ENCODE data around the gene CCNQ.

Gene CCNQ

DNA sequence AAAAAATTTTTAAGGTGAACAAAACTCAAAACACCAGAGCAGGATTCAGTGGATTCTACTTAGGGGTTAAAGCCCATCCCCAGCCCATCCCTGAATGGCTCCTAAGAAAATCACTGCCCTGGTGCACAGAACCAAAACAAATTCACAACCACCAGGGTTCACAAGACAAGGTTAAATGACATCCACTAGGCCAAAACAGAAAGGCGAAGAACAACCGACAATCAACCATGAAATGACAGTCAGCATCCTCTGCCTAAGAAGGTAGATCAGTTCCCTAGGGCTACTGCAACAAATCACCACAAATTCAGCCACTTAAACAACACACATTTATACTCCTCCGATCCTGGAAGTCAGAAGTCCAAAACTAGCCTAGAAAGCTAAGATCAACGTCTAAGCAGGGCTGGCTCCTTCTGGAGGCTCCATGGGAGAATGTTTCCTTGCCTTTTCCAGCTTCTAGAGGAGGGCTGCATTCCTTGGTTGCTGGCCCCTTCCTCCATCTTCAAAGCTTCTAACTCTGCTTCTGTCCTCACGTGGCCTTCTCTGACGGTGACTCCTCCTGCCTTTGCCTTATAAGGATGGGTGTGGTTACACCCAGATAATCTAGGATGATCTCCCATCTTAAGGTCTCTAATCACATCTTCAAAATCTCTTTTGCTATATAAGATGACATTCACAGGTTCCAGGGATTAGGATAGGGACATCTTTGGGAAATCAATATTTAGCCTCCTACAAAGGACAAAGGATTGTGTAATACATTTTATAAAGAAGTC lies 1.8 kb downstream of the CCNQ start:
- no peak for DNase-seq

DNA sequence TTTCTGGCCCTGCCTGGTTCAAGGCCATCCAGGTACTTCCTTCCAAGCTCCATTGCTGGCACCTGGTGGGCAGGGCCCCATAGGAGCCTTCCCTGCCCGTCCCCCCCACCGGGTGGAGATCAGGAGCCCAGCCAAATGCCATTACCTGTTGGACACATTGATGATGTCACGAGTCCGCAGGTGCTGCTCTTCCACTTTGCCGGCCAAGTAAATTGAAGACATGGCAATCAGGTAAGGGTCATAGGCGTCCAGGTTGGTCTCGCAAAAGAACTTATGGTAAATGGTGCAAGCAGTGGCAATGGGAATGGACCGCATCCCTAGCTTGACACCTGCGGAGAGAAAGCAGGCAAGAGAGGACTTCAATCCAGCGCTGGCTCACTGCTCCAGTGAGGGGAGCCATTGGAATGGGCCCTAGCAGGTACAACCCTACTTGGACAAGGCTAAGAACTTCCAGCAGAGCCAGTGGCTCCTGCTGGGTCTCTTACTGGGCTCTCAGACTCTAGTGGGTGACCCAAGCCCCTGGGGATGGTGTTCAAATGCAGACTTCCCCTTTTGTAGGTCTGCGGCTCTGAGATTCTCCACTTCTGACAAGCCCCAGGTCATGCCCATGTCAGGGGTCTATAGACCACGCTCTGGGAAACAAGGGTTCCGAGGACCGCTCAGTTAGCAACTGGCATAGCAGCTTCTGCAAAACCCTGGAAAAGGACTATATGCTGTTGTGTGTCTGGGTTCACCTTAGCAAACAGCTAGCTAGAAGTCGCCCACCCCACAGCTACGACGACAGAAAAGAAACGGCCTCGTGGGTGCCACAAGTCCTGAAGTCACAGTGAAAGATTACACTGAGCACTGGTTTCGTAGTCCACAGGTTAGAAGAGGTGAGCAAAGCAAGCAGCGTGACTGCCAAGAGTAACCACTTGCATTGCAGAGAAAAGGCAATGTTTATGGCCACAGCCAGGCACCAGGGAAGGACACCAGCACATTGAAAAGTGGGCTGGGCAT lies 2.8 kb downstream of the CCNQ start:
- DNase-seq: no peak

DNA sequence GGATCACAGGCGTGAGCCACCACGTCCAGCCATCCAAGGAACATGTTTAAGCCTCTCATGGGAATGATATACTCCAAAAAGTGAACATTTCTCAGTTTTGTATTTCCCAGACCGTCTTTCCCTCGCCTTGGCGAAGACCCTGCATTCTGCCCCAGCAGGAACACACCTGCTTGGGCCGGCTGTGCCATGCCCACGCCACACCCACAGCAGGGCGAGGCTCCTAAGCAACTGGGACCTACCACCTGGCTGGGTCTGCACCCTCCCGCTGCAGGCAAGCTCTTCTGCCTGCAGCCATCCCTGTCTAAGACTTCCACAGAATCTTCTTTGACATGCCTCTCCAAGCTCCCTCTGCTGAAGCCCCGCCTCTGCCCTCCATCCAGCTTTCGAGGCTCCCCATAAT lies 3.6 kb downstream of the CCNQ start:
- DNase-seq: no peak

DNA sequence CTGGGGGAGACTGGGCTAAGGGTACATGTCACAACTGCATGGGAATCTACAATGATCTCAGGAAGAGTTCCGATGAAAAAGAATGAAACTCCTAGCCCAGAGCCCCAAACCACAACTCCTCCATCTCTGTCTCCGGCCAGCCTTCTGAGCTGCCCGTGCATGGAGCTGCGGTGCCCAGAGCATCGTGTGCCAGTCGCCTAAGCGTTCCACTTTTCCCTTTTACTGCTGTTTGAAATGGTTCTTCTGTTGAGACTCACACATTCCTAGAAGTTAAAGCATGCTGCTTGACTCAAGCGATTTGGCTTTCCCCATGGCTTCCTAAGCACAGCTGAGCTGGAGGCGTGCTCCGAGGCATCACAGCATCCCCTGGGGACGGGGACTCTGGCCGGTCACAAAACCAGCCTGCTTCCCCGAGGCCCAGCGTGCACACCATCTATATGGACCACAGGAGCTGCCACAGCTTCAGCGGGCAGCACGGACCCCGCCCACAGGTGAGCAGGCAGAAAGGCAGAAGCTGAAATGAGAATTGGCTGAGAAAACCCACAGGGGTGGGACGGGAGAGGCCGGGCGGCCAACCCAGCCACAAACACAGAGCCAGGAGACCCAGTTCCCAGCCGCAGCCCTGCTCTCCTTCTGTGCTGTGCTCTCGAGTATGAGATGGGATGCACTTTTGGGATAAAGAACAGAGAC lies 5.0 kb downstream of the CCNQ start:
- DNase-seq: no peak

DNA sequence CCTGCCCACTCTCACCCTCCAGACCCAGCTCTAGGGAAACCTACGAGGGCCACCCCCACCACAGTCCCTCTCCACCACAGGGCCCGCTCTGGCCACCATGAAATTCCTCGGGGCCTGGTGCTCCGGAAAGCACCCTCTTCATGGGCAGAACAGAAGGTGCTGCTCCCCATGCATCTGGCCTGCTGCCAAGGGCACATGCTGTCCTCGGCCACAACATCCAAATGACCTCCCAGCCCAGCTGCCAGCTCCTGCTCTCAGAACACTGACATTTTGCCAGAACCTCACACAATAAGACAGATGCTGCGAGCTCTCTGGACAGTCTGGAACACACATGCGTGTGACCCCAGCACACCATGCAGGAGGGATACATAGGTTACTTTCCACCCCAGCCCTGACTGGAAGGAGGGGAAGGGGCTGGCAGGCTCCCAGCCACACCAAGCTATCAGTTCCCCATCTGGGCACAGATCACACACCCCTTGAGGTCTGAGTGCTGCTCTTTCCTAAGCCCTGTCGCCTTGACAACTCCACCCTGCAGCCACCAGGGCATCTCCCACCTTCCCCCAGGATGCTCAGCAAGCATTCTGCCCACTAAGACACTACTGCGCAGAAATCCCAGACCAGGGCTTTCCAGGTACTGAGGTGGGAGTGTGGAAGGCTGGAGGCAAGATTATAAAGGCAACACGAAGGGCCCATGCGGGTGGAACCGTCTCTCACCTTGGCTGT lies 5.8 kb downstream of the CCNQ start:
- peak in 34 of 58 donors; percentile 4 to 76 (median 26) for DNase-seq

DNA sequence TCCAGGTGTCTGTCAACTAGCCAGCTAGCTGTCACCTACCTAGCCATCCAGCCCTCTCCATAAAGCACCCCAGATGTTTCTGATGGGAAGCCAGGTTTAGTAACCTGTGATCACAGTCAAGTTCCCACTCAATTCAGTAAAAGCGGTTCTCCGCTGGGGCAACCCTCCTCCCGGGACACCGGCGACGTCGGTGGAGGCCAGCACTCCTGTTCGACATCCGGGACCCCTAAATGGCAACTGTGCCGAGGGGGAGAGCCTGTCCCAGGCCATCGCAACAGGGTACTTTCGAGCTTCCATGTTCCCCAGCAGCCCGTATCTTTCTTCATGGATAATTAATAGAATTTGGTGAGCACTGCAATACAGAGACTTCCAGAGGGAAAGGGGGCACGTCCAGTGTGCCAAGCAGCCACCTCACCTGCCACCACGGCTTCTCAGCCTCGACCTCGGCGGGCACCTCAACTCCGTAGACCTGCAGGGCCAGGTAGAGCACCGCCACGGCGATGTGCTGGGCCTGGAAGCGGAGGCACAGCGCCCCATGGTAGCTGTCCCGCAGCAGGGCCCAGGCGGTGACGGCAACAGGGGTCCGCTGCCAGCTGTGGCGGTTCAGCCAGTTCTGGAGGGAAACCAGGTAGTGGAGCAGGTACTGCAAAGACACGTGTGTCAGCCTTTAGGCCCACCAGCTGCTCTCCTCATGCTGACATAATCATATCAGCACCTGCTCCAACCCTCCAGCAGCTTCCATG lies 6.7 kb downstream of the CCNQ start:
- no peak for DNase-seq

DNA sequence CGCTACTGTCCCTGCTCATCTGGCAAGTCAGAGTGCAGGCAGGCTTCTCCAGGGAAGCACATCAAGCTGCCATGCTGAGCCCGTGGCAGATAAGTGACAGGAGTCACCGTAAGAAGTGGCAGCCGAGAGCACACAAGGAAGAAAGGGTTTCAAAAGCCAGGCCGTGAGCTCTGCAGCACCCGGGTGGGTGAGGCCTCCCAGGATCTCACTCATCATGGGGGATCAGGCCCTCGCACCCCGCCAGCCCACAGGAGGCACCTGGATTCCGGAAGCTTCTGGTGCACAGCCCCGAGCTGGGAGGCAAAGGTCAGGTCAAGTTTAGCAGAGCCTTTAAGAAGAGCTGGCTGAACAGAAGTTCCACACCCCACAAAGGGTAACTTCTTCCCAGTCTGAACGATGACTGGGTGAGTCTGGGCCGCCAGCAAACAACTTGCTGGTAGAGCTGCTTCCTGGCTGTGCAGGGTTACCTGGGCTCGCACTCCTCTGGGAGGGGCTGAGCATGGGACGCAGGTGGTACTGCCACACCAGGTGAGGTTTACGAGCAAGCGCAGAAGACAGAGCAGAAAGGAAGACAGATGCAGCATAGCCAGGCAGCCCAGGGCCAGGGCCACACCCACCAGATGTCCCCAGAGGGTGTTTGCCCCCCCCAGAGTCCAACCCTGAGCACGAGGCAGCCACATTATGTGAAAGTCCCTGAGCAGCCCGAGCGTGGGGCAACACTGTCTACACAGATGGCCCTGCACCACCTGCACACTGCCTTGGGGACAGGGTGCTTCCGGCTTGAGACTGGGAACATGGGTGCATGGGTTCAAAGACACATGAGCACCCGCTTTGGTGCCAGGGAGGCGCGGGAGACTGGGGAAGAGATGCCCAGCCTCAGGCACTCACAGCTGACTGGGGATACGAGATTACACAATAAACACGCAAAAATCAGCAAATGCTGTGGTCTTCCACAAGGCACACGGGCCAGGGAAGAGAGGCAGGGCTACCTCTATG lies 7.7 kb downstream of the CCNQ start:
- peak in 1 of 58 donors; percentile 6 for DNase-seq

DNA sequence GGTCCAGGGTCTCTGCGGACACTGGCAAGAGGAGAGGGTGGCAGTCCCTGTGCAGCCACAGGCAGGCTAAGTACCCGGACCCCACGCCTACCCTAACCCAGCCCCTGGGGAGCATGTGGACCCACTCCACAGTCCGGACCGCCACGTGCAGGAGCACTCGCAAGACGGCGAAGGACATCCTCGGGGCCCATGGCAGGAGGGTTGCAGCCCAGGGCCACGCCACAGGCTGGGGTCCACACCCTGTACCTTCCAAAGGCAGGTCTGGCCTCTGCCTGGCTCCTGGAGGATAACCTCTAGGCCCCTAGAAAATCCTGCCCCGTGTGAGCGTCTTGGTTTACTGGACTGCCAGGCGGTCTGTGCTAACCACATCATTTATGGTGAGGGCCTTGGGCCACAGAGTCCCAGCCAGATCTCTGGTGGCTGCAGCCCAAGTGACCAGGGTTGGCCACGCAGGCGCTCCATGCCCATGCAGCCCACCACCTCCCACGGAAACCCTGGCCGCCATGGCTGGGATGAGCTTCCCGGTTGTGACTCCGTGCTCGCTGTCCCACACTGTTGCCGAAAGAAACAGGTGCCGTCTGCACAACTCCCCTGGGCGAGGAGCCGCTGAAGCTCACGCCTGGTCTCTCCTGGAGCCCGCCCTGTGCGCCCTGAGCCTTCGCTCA lies 10.0 kb downstream of the CCNQ start:
- no peak for DNase-seq

DNA sequence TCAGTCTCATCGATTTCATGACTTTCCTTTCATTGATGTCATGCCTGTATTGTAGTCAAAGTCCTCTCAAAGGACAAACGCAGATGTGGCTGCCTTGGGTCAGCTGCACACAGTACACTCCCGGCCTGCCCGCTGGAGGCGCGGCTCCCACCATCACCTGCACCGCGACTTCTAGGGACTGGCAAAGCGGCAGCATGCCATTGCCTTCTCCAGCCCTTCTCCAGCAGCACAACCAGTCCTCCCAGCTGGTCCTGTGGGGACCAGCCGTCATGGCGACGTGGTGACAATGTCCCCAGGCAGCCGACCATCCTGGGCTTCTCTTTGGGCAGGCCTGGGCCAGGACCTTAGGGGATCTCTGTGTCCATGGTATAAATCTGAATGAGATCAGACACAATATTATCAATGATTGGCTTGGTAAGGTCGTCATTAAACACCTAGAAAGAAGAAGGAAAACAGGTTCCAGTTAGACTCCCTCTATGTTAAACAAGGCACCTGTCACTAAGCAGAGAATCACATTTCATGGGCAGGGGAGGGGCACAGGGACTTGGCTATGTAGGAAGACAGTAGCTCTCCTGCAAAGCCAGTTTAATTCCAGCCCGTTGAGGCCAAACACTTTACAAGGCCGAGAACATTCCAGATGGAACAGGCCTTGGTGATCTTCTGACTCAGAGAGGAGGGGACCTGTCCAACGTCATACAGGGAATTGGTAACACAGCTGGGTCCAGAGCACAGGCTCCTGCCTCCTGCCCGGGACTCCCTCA lies 10.7 kb downstream of the CCNQ start:
- DNase-seq: no peak

DNA sequence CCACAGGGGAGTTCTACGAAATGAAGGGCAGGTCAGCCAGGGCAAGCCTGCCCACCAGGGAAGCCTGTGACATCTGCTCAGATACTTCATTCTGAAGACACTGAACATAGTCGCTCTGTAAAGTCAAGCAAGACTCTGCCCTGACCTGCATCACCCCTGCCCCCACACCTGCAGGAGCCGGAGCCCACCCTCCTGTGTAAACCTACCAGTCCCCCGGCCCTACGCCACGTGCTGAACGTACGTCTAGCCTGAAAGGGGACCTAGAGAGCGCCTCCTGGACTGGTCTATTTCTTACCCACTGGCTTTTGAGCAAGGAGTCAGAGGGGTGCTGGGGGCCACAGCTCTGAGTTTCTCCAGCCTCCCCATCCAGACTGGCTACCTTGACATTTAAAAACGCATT lies 11.6 kb downstream of the CCNQ start:
- DNase-seq: no peak

DNA sequence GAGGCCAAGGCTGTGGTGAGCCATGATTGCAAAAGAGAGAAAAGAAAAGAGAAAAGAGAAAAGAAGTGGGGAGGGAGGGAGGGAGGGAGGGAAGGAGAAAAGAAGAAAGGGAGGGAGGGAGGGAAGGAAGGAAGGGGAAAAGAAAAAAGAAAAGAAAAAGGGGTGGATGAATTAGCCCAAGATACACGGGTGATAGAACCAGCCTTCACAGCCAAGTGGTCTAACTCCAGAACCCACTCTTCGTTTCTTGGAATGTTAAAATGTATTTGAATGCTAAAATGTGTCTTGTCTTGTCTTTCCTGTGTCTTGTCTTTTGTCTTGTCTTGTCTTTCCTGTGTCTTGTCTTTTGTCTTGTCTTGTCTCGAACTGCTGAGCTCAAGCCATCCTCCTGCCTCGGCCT lies 13.1 kb downstream of the CCNQ start:
- DNase-seq: no peak

DNA sequence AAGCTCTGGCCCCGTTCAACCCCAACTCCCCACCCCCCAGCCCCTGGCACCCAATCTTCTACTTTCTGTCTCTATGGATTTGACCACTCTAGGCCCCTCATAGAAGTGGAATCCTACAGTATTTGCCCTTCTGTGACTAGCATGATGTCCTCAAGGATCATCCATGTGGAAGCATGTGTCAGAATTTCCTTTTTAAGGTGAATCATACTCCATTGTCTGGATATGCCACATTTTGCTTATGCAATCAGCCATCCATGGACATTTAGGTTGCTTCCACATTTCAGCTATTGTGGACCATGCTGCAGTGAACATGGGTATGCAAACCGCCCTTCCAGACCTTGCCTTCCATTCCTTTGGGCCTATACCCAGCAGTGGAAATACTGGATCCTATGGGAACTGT lies 15.5 kb downstream of the CCNQ start:
- no peak for DNase-seq

DNA sequence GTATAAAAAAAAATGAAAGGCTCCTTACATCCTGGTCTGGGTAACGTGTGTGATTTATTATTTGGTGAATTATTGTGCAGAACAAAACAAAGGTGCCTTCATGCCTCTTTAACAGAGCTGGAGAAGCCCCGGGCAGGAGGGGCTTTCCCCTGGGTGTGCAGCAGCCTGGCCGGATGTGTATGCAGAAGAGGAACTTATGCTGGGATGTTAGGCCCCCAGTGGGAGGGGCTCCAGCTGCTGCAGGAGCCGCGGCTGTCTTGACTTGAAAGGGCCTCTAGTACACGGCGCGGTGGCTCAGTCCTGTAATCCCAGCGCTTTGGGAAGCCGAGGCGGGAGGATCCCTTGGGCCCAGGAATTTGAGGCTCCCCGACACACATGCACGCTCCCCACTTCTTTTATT lies 16.0 kb downstream of the CCNQ start:
- DNase-seq: peak in 1 of 58 donors; percentile 2

DNA sequence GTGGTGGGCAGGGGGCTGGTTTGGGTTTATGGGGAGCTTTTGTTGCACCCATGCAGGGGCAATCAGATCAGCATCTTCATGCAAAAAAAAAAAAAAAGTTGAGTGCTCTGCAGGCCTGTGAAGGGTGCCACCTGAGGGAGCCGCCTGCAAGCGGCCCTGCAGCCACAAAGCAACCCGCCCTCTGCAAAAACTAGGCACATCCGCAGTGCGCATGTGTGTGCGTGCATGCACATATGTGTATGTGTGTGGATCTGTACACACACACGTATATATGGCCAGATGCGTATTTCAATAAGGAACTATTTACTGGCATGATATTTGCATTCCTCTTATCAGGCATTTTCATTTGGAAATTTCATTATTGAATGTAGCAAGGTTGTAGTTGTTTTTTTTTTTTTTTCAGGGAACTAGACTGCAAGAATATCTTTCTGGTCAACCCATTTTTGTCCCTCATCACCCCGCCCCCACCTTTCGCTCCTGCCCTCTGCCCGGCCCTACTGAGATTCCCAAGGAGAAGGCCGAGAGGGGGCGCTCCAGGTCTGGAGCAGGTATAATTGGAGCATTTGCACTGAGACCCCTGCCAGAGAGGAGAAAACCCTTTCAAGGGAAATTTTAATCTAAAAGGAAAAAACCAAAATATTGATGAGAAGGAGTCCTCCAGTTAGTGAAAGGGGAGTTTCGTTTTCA lies 18.1 kb downstream of the CCNQ start:
- no peak for DNase-seq

DNA sequence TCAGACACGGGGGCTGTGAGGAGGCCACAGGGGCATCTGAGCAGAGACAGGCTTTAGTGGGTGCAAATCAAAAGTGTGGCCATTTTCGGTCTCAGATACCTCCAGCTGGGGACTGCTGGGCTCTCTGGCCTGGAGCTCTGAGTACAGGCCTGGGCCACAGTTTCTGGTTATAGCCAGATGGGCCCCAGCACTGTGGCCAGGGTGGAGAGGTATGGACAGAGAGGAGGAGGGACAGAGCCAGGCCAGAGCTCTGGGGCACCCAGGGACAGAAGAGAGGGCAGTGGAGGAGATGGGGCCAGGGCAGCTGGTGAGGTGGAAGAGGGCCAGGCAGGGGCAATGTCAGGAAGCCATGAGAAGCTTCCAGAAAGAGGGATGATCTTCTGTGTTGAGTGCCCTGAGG lies 20.1 kb downstream of the CCNQ start:
- no peak for DNase-seq

DNA sequence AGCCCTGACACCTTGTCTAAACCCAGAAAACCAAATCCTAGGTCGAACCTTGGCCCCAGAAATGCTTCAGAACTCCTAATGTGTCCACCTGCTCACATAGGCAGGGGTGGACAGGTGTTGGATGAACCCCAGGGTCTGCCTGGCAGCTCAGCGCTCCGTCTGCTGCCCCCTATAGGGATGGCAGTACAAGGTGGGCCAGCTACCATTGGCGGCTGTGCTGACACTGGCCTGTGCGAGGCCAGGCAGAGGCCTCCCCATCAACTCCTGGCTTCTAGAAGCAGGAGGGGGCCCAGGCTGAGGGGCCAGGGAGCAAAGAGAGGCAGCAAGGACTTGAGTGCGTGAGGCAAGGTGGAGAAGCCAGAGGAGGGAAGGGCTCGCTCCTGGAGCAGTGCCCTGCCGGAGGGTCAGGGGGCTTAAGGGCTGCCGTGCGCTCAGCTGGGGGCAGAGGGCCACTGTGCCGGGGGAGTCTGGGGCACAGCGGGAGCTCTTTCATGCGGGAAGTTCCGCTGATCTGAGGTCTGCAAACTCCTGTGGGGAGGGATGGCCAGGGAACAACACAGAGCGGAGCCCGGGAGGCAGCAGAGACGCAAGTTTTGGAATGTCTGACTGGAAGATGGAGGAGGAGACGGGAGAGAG lies 20.6 kb downstream of the CCNQ start:
- DNase-seq: no peak

DNA sequence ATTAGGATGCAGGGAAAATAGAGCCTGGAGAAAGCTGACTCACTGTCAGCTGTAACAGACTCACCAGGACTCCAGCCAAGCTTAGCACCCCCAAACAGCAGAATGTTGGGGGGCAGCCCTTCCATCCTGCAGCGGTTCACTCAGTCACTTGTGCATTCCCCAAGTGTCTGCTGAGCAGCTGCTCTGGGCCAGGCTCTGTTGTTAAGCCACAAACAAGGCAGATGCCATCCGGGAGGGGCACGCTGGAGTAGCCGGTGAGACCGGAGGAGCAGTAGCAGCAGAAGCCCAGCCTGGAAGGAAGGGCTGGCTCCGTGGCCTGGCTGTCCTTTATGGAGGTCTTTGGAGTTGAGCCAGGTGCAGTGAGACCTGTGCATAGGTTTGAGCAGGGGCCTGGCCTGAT lies 22.0 kb downstream of the CCNQ start:
- peak in 4 of 58 donors; percentile 1 to 17 (median 4) for DNase-seq

Measured in anterior cingulate cortex (tissue), 58 donors.